ENCODE data around the gene KLHL25.

GRCh38 chr15:85758655-85758978 lies 36.1 kb downstream of the KLHL25 start:
- TF ChIP-seq CTCF (IDR thresholded peaks at IDR 0.05) (no peak), POLR2A (IDR thresholded peaks at IDR 0.05) (no peak)
